Gastrocnemius medialis (tissue), 4 donors: ENCODE results near the gene CORO2B.

Source experiments
- POLR2A ChIP-seq, 2 donors: fragments of 450-650 bp; IDR thresholded peaks; one replicate each; pipeline ENCODE4 v1.6.1; 2017; ENCODE audit warnings: antibody characterized with exemption in 2 of 2, mild to moderate bottlenecking in 2 of 2, moderate library complexity in 2 of 2
- TF ChIP-seq, protein P1 (sequence below), 5 experiments: fragments of 450-650 bp in 3 of 5; fragments of 200-600 bp in 2 of 5; sonication (generic) in 2 of 5; IDR thresholded peaks in 4 of 5; conservative IDR thresholded peaks in 1 of 5; 1 replicate in 4 of 5; 2 replicates in 1 of 5; pipeline ENCODE4 v1.5.1; 2016 to 2019; ENCODE audit warnings: antibody characterized with exemption in 5 of 5, mild to moderate bottlenecking in 3 of 5, moderate library complexity in 3 of 5

DNA sequence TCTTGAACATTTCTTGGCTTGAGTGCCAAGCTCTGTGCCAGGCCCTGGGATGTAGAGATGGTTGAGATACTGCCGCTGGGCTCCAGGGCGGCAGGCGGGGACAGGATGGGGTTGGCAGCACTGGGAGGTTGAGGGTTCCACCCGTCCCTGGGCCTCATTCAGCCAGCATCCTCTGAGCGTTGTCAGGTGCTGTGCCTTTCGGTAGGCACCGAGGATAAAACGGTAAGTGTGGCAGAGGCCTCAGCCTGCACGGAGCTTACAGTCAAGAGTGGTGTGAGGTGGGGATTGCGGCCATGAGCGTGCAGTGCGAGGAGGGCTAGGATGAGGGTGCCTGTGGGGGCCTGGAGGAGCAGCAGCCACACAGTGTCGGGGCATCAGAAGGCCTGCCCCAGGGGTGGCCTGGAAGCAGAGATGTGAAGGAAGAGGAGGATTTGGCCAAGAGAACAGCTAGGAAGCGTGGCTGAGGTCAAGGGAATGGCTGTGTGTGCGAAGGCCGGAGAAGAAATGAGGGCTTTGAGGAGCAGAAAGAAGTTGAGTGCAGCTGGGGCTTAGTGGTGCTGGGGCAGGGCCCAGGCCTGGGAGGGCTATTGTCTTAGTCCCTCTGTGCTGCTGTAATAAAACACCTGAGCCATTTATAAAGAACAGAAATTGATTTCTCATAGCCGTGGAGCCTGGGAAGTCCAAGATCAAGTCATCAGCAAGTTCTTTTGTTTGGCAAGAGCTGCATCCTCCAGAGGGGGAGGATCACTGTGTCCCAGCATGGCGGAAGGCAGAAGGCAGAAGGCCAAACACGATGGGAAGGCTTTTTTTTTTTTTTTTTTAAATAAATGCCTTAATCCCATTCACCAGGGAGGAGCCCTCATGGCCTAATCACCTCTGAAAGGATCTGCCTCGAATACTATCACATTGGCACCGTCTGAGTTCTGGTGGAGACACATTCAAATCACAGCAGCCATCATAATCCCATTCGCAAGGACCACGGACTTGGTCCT lies 22.7 kb downstream of the CORO2B start:
- TF ChIP-seq, protein P1, sequence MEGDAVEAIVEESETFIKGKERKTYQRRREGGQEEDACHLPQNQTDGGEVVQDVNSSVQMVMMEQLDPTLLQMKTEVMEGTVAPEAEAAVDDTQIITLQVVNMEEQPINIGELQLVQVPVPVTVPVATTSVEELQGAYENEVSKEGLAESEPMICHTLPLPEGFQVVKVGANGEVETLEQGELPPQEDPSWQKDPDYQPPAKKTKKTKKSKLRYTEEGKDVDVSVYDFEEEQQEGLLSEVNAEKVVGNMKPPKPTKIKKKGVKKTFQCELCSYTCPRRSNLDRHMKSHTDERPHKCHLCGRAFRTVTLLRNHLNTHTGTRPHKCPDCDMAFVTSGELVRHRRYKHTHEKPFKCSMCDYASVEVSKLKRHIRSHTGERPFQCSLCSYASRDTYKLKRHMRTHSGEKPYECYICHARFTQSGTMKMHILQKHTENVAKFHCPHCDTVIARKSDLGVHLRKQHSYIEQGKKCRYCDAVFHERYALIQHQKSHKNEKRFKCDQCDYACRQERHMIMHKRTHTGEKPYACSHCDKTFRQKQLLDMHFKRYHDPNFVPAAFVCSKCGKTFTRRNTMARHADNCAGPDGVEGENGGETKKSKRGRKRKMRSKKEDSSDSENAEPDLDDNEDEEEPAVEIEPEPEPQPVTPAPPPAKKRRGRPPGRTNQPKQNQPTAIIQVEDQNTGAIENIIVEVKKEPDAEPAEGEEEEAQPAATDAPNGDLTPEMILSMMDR (IDR thresholded peaks at IDR 0.05 in 4 of 5, conservative IDR thresholded peaks at IDR 0.05 in 1 of 5) = no peak
- TF ChIP-seq POLR2A (IDR thresholded peaks at IDR 0.05) = no peak
